IMR-90 (cell line): ENCODE measurements around the gene PROSER2.

Experiments used
- CTCF ChIP-seq: conservative IDR thresholded peaks from 2 replicates; pipeline ENCODE4 v1.5.1; 2012; ENCODE audit warnings: mild to moderate bottlenecking, low read depth, low read length, improper control_type of control experiment
- ELK1 ChIP-seq: fragments of 150-350 bp; IDR thresholded peaks from 2 replicates; pipeline ENCODE4 v1.6.1; 2016; ENCODE audit warnings: low read depth, mild to moderate bottlenecking, low read length, moderate library complexity, borderline replicate concordance
- POLR2A ChIP-seq: IDR thresholded peaks from 2 replicates; pipeline ENCODE4 v1.6.1; 2012; ENCODE audit warnings: mild to moderate bottlenecking, low read depth, low read length

GRCh38 chr10:11865561-11865960 is 42.4 kb downstream of the PROSER2 start:
- TF ChIP-seq CTCF (no peak), POLR2A (no peak), ELK1 (no peak)
